Parathyroid adenoma (tissue), 2 donors: ENCODE results near the gene EEIG1.

ENCODE experiments used
- H2AFZ ChIP-seq: fragments of 300-600 bp; sonication (generic); one replicate; pipeline ENCODE4 v1.7.0; 2017; ENCODE audit warnings: antibody characterized with exemption, mild to moderate bottlenecking
- H3K27ac ChIP-seq: fragments of 300-600 bp; sonication (generic); one replicate; pipeline ENCODE4 v1.7.0; 2017
- H3K27me3 ChIP-seq: fragments of 300-600 bp; sonication (generic); one replicate; pipeline ENCODE4 v1.7.0; 2017; ENCODE audit warnings: low read length; ENCODE audit not compliant: control insufficient read depth, insufficient read depth
- H3K36me3 ChIP-seq: fragments of 300-600 bp; sonication (generic); one replicate; pipeline ENCODE4 v1.7.0; 2017; ENCODE audit warnings: low read length; ENCODE audit not compliant: control insufficient read depth, insufficient read depth
- H3K4me1 ChIP-seq: fragments of 300-600 bp; sonication (generic); one replicate; pipeline ENCODE4 v1.7.0; 2017; ENCODE audit warnings: control low read depth
- H3K4me2 ChIP-seq: fragments of 300-600 bp; sonication (generic); one replicate; pipeline ENCODE4 v1.7.0; 2017; ENCODE audit warnings: low read length
- H3K4me3 ChIP-seq: fragments of 300-600 bp; sonication (generic); one replicate; pipeline ENCODE4 v1.7.0; 2017; ENCODE audit warnings: low read depth, low read length
- H3K79me2 ChIP-seq: fragments of 300-600 bp; sonication (generic); one replicate; pipeline ENCODE4 v1.7.0; 2017; ENCODE audit warnings: control low read depth
- H3K9ac ChIP-seq: fragments of 300-600 bp; sonication (generic); one replicate; pipeline ENCODE4 v1.7.0; 2017; ENCODE audit warnings: mild to moderate bottlenecking
- H3K9me3 ChIP-seq: fragments of 300-600 bp; sonication (generic); one replicate; pipeline ENCODE4 v1.7.0; 2017; ENCODE audit warnings: low read length; ENCODE audit not compliant: control insufficient read depth
- CTCF ChIP-seq: fragments of 300-600 bp; sonication (generic); IDR thresholded peaks from one replicate; pipeline ENCODE4 v1.7.0; 2017; ENCODE audit warnings: antibody characterized with exemption, mild to moderate bottlenecking
- donor health status: primary hyperparathyroidism.

Gene EEIG1

GRCh38 chr9:127980060-127980705, 606 bp downstream of the EEIG1 start:
- Histone ChIP-seq H3K4me3 (peak overlapping the region; percentile 78), H3K27me3 (no peaks in the 10 kb centered on the region), H3K9ac (peak overlapping the region; percentile 53), H3K27ac (peak overlapping the region; percentile 83), H2AFZ (peak overlapping the region; percentile 46), H3K9me3 (no peaks in the 10 kb centered on the region), H3K4me1 (peaks cover 9% of the 10 kb centered on the region), H3K4me2 (peak overlapping the region; percentile 99), H3K79me2 (peaks cover 9% of the 10 kb centered on the region), H3K36me3 (no peaks in the 10 kb centered on the region)
- TF ChIP-seq CTCF, result no peak

GRCh38 chr9:127979333-127980059, 1.3 kb downstream of the EEIG1 start:
- Histone ChIP-seq H3K27ac (peak overlapping the region; percentile 83), H3K27me3 (no peaks in the 10 kb centered on the region), H3K9ac (peak overlapping the region; percentile 53), H3K36me3 (no peaks in the 10 kb centered on the region), H3K4me3 (peak overlapping the region; percentile 78), H3K4me1 (peaks cover 10% of the 10 kb centered on the region), H3K4me2 (peak overlapping the region; percentile 99), H3K79me2 (peaks cover 9% of the 10 kb centered on the region), H3K9me3 (no peaks in the 10 kb centered on the region), H2AFZ (peak overlapping the region; percentile 46)
- TF ChIP-seq CTCF, result no peak

GRCh38 chr9:127979015-127979332, 1.8 kb downstream of the EEIG1 start:
- TF ChIP-seq CTCF, result no peak
- Histone ChIP-seq H3K4me3 (peak overlapping the region; percentile 78), H3K9ac (no peak overlapping the region), H3K27ac (peak overlapping the region; percentile 83), H2AFZ (no peak overlapping the region), H3K9me3 (no peaks in the 10 kb centered on the region), H3K27me3 (no peaks in the 10 kb centered on the region), H3K4me2 (peak overlapping the region; percentile 99), H3K36me3 (no peaks in the 10 kb centered on the region), H3K79me2 (peaks cover 9% of the 10 kb centered on the region), H3K4me1 (peaks cover 10% of the 10 kb centered on the region)

- Histone ChIP-seq H3K9ac (no peak overlapping the region), H3K79me2 (peaks cover 9% of the 10 kb centered on the region), H3K27ac (peak overlapping the region; percentile 70), H3K27me3 (no peaks in the 10 kb centered on the region), H3K9me3 (no peaks in the 10 kb centered on the region), H3K4me1 (peaks cover 17% of the 10 kb centered on the region), H3K4me2 (peak overlapping the region; percentile 39), H3K4me3 (peak overlapping the region; percentile 21), H3K36me3 (no peaks in the 10 kb centered on the region), H2AFZ (no peak overlapping the region)
- peak; percentile 6 for TF ChIP-seq CTCF
These were observed 2.7 kb downstream of the EEIG1 start for GRCh38 chr9:127977884-127978647.
